ENCODE results near the gene MRC1.

- TF ChIP-seq CTCF (IDR thresholded peaks at IDR 0.05; ENCODE audit: borderline replicate concordance, extremely low read depth, low read length, poor library complexity, severe bottlenecking) (no peak), EZH2 (IDR thresholded peaks at IDR 0.05; ENCODE audit: borderline replicate concordance, low read depth, low read length, severe bottlenecking) (no peak)
Observed at GRCh38 chr10:17821893-17822292, 12.7 kb downstream of the MRC1 start.
